Endothelial cell of umbilical vein (primary cell): Measurements from ENCODE around the gene NR1H2. TPM values are rescaled to one million over a fixed set of nuclear protein-coding genes. Genes with fewer than 3 reads are reported as not detected.

Experiments
- Bru-seq: library from RNA; stranded (reverse); fragments of 400-500 nt; gene quantifications from one replicate; lab custom pipeline; 2021; lab: Mats Ljungman, UMichigan
- BruChase-seq, 2 experiments: library from RNA; stranded (reverse); fragments of 400-500 nt; gene quantifications; one replicate each; lab custom pipeline; 2021; lab: Mats Ljungman, UMichigan
- BruUV-seq: library from RNA; stranded (reverse); fragments of 400-500 nt; replicated peaks from 2 replicates; lab custom pipeline; 2021; lab: Mats Ljungman, UMichigan
- CTCF ChIA-PET: fragments of 300-600, 350-600 bp; sonication (Branson Sonifier 250); formaldehyde crosslinking; loops from one replicate; lab custom pipeline; 2021; ENCODE audit warnings: antibody characterized with exemption, inconsistent platforms; lab: Charles Lee
- POLR2A ChIA-PET: fragments of 300-600, 350-600 bp; sonication (Branson Sonifier 250); formaldehyde crosslinking; loops from one replicate; lab custom pipeline; 2021; ENCODE audit warnings: antibody characterized with exemption, inconsistent platforms; lab: Charles Lee
- DNase-seq: peaks from one replicate; pipeline ENCODE4 v3.0.0-alpha.2; 2011; ENCODE audit warnings: low read depth, low spot score
- FAIRE-seq: peaks from 2 replicates; lab custom pipeline; 2011; peaks lifted over from hg19 to GRCh38; lab: Jason Lieb, UNC
- H2AFZ ChIP-seq: 2 replicates; pipeline ENCODE4 v1.6.0; 2012; ENCODE audit warnings: low read depth, low read length, control low read depth, inconsistent platforms
- H3K27ac ChIP-seq: 2 replicates; pipeline ENCODE4 v1.5.1; 2011; ENCODE audit warnings: low read depth, mild to moderate bottlenecking, control low read depth, low read length, moderate library complexity; ENCODE audit not compliant: insufficient read depth
- H3K27me3 ChIP-seq, 2 experiments: 2 replicates each; pipeline versions ENCODE4 v1.6.0 to v1.6.1; 2011; ENCODE audit warnings: low read length in 2 of 2, mixed read lengths in 1 of 2; ENCODE audit not compliant: control insufficient read depth in 2 of 2, insufficient read depth in 2 of 2
- H3K36me3 ChIP-seq, 2 experiments: 2 replicates in 1 of 2; 3 replicates in 1 of 2; pipeline ENCODE4 v1.5.1; 2011; ENCODE audit warnings: low read length in 2 of 2, mild to moderate bottlenecking in 1 of 2, moderate library complexity in 1 of 2; ENCODE audit not compliant: control insufficient read depth in 2 of 2, insufficient read depth in 2 of 2; ENCODE audit errors: extremely low read depth in 1 of 2
- H3K4me1 ChIP-seq: 3 replicates; pipeline ENCODE4 v1.5.1; 2011; ENCODE audit warnings: mild to moderate bottlenecking, low read length; ENCODE audit not compliant: control insufficient read depth, insufficient read depth; ENCODE audit errors: extremely low read depth
- H3K4me2 ChIP-seq: 2 replicates; pipeline ENCODE4 v1.6.1; 2011; ENCODE audit warnings: low read length, control low read depth, mixed read lengths; ENCODE audit not compliant: insufficient read depth
- H3K4me3 ChIP-seq, 3 experiments: fragments of 200-600 bp in 1 of 3; sonication (generic), shearing (Covaris generic) in 1 of 3; replicated peaks in 1 of 3; 2 replicates each; pipeline ENCODE4 v1.5.1; 2011 to 2016; ENCODE audit warnings: control low read depth in 3 of 3, low read length in 3 of 3, mild to moderate bottlenecking in 2 of 3, inconsistent platforms in 1 of 3, low read depth in 1 of 3, moderate library complexity in 1 of 3; ENCODE audit not compliant: insufficient read depth in 1 of 3
- H3K79me2 ChIP-seq: 2 replicates; pipeline ENCODE4 v1.6.0; 2012; ENCODE audit warnings: low read length, inconsistent platforms; ENCODE audit not compliant: control insufficient read depth, insufficient read depth
- H3K9ac ChIP-seq: replicated peaks from 2 replicates; pipeline ENCODE3; 2011; ENCODE audit warnings: low read length, control low read depth; ENCODE audit not compliant: insufficient read depth; ENCODE audit errors: extremely low read depth
- H3K9me1 ChIP-seq: replicated peaks from 3 replicates; pipeline ENCODE4 v1.6.0; 2011; ENCODE audit warnings: mild to moderate bottlenecking, low read length; ENCODE audit not compliant: control insufficient read depth, insufficient read depth; ENCODE audit errors: extremely low read depth
- H3K9me3 ChIP-seq: replicated peaks from 2 replicates; pipeline ENCODE4 v1.5.1; 2012; ENCODE audit warnings: low read length, inconsistent platforms; ENCODE audit not compliant: control insufficient read depth, insufficient read depth
- H4K20me1 ChIP-seq: replicated peaks from 2 replicates; pipeline ENCODE3; 2011; ENCODE audit warnings: mild to moderate bottlenecking, low read length; ENCODE audit not compliant: control insufficient read depth, insufficient read depth; ENCODE audit errors: extremely low read depth
- EZH2 ChIP-seq: IDR thresholded peaks from 2 replicates; pipeline ENCODE4 v1.6.1; 2012; ENCODE audit warnings: borderline replicate concordance, low read depth, mild to moderate bottlenecking, moderate library complexity, low read length, inconsistent platforms; ENCODE audit not compliant: severe bottlenecking
- FOS ChIP-seq: IDR thresholded peaks from 2 replicates; pipeline ENCODE4 v1.6.1; 2011; ENCODE audit warnings: mild to moderate bottlenecking, low read length, moderate library complexity, borderline replicate concordance; ENCODE audit not compliant: insufficient read depth
- GATA2 ChIP-seq: IDR thresholded peaks from 2 replicates; pipeline ENCODE4 v1.7.0; 2011; ENCODE audit warnings: low read depth, mild to moderate bottlenecking, moderate library complexity, mixed read lengths, low read length; ENCODE audit not compliant: insufficient read length, insufficient read depth
- JUN ChIP-seq: IDR thresholded peaks from 2 replicates; pipeline ENCODE4 v1.6.1; 2011; ENCODE audit warnings: borderline replicate concordance, low read depth; ENCODE audit not compliant: insufficient read length, insufficient read depth
- MYC ChIP-seq: IDR thresholded peaks from one replicate; pipeline ENCODE4 v1.6.1; 2011; ENCODE audit warnings: mild to moderate bottlenecking, low read depth, low read length
- POLR2A ChIP-seq: IDR thresholded peaks from 2 replicates; pipeline ENCODE4 v1.6.1; 2012; ENCODE audit warnings: low read depth, mild to moderate bottlenecking, control low read depth, low read length
- POLR2AphosphoS5 ChIP-seq: IDR thresholded peaks from 2 replicates; pipeline ENCODE4 v1.6.1; 2012; ENCODE audit warnings: low read depth, mild to moderate bottlenecking, control low read depth, low read length, moderate library complexity; ENCODE audit not compliant: insufficient read depth
- dilution Hi-C: fragments of 300-500 bp; cut with MboI; formaldehyde crosslinking; loops from one replicate; pipeline ENCODE4 v1.15.0; 2019; ENCODE audit warnings: low sequenced_read_pairs; ENCODE audit not compliant: extremely low pct_ligation_motif_present
- intact Hi-C: fragments of 100-400 bp; cut with micrococcal nuclease; formaldehyde crosslinking; loops from one replicate; pipeline ENCODE4 v1.10.0; 2022
- long read RNA-seq: library from polyadenylated mRNA; stranded (forward); transcript quantifications from one replicate; pipeline ENCODE4 v2.0.0, GENCODE V29; 2021
- polyA minus RNA-seq, 3 experiments: library from RNA; depleted of rRNA, polyadenylated mRNA; stranded (reverse); fragments of >200 nt; gene quantifications; 1 replicate in 1 of 3; 2 replicates in 2 of 3; pipeline ENCODE4 v1.2.3, GENCODE V29; 2011
- polyA plus RNA-seq, 4 experiments: library from polyadenylated mRNA; depleted of rRNA in 3 of 4; stranded (reverse) in 3 of 4; unstranded in 1 of 4; fragments of >200 nt; gene quantifications; 2 replicates each; pipeline versions ENCODE4 v1.2.1 to v1.2.3, GENCODE V29; 2011 to 2012; ENCODE audit warnings: missing spikeins in 1 of 4
- total RNA-seq: library from RNA; stranded (reverse); gene quantifications from 2 replicates; pipeline ENCODE4 v1.2.3, GENCODE V29; 2021
- TF ChIP-seq, protein P1 (sequence below), 2 donors: IDR thresholded peaks; 1 replicate in 1 of 2; 2 replicates in 1 of 2; pipeline ENCODE4 v1.5.1; 2011; ENCODE audit warnings: low read length in 2 of 2, mild to moderate bottlenecking in 2 of 2, moderate library complexity in 2 of 2, control low read depth in 1 of 2, inconsistent platforms in 1 of 2, low read depth in 1 of 2; ENCODE audit not compliant: insufficient read depth in 1 of 2; ENCODE audit errors: extremely low read depth in 1 of 2
- TF ChIP-seq, protein P2 (sequence below): IDR thresholded peaks from 2 replicates; pipeline ENCODE4 v1.6.1; 2011; ENCODE audit not compliant: insufficient read depth, insufficient read length

NR1H2 gene
- total RNA-seq (46.7 and 50.6 TPM in 2 replicates), polyA plus RNA-seq (48.4 and 67.3 TPM in 2 replicates), polyA minus RNA-seq (32.3 and 35.5 TPM in 2 replicates), Bru-seq, nascent RNA (percentile 54 among the genes with signal in this experiment), BruChase-seq, experiment 1, labeled RNA remaining after a 6-hour chase (percentile 86 among the genes with signal in this experiment), BruChase-seq, experiment 2, labeled RNA remaining after a 2-hour chase (percentile 65 among the genes with signal in this experiment)
- 23.6 and 35.3 TPM in 2 replicates for polyA plus RNA-seq (2011; cell fraction: cytosol; rRNA removed)
- 59.9 and 72.4 TPM in 2 replicates for polyA plus RNA-seq (2011; cell fraction: nucleus; rRNA removed)
- 30.6 and 44.4 TPM in 2 replicates for polyA plus RNA-seq (2012)
- 35.7 TPM for polyA minus RNA-seq (2011; cell fraction: cytosol; rRNA and poly(A)+ RNA removed)
- polyA minus RNA-seq (2011; cell fraction: nucleus; rRNA and poly(A)+ RNA removed) = 24.9 and 35.3 TPM in 2 replicates
- long read RNA-seq, transcript NR1H2-201 (10 exons, 1,998 nt) = major isoform, 163 of 206 reads
- long read RNA-seq, transcript NR1H2-211 (10 exons, 1,830 nt) = minor isoform, 11 of 206 reads
- long read RNA-seq, partial matches to known transcripts = 12 of 206 reads
- long read RNA-seq, other reads (novel, unspliced or antisense) = 19 of 206 reads

DNA sequence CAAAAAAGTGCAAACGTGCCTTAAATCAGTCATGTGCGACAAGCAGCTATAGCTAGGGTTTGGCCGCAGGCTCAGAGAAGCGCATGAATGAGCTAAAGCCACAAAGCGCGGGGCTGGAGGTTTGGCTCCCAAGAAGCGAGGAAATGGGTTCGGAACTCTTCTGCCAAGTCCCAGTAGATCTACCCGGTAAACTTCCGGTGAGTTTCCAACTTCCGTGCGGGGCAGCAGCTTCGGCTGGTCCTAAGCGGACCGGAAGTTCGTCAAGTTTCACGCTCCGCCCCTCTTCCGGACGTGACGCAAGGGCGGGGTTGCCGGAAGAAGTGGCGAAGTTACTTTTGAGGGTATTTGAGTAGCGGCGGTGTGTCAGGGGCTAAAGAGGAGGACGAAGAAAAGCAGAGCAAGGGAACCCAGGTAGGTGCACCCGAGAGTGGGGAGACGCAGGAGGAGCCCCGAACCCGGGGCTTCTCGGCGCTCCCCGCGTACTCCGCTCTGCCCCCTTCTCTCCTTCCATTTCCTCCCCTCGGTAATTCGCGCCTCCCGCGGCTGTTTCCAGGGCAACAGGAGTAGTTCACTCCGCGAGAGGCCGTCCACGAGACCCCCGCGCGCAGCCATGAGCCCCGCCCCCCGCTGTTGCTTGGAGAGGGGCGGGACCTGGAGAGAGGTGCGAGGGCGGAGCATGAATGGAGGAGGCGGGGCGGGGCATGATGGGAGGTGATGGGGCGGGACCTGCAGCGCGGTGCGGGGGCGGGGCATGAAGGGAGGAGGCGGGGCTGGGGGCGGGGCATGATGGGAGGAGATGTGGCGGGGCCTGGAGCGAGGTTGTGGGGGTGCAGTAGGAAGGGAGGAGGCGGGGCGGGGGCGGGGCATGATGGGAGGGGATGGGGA is at the start of gene NR1H2:
TSS of gene NR1H2 (plus strand) at position 292 of the 885 bp plus-strand sequence. CDS start 1,149 bp downstream, outside the sequence.
- Histone ChIP-seq H3K4me3 (peak within 1 kb of the TSS; percentile 69 to 83 (median 77)), H3K9ac (peak within 1 kb of the TSS; percentile 98), H2AFZ (peak within 1 kb of the TSS; percentile 77), H3K79me2 (peaks cover 1% of the 10 kb centered on the region), H3K9me3 (no peaks in the 10 kb centered on the region), H3K9me1 (no peaks in the 10 kb centered on the region), H3K36me3 (peaks cover 6 to 25% of the 10 kb centered on the region in 2 experiments), H3K4me1 (peaks cover 13% of the 10 kb centered on the region), H3K4me2 (peak within 1 kb of the TSS; percentile 70), H4K20me1 (no peaks in the 10 kb centered on the region), H3K27ac (peak within 1 kb of the TSS; percentile 94), H3K27me3 (no peaks in the 10 kb centered on the region)
- FAIRE-seq (peak; percentile 98), DNase-seq (peak; percentile 96)
- dilution Hi-C loops = no loop called here
- CTCF ChIA-PET = interaction anchor here (1.0 to 1.1 kb wide), 2 partner anchors 19 to 39 kb away, joined by 3 to 6 read pairs; no protein-coding TSS in a partner anchor
- POLR2A ChIA-PET = interaction anchor here (1.4 kb wide), 1 partner anchor 9 kb away, joined by 4 read pairs; no protein-coding TSS in a partner anchor
- TF ChIP-seq MYC (no peak), POLR2A (peak; percentile 64), FOS (no peak), EZH2 (no peak), GATA2 (no peak), POLR2AphosphoS5 (peak; percentile 75), JUN (no peak)
- TF ChIP-seq, protein P1, sequence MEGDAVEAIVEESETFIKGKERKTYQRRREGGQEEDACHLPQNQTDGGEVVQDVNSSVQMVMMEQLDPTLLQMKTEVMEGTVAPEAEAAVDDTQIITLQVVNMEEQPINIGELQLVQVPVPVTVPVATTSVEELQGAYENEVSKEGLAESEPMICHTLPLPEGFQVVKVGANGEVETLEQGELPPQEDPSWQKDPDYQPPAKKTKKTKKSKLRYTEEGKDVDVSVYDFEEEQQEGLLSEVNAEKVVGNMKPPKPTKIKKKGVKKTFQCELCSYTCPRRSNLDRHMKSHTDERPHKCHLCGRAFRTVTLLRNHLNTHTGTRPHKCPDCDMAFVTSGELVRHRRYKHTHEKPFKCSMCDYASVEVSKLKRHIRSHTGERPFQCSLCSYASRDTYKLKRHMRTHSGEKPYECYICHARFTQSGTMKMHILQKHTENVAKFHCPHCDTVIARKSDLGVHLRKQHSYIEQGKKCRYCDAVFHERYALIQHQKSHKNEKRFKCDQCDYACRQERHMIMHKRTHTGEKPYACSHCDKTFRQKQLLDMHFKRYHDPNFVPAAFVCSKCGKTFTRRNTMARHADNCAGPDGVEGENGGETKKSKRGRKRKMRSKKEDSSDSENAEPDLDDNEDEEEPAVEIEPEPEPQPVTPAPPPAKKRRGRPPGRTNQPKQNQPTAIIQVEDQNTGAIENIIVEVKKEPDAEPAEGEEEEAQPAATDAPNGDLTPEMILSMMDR (IDR thresholded peaks at IDR 0.05; ENCODE audit: extremely low read depth in 1 of 2, insufficient read depth in 1 of 2, low read depth in 1 of 2, low read length in 2 of 2) = no peak
- TF ChIP-seq, protein P2, sequence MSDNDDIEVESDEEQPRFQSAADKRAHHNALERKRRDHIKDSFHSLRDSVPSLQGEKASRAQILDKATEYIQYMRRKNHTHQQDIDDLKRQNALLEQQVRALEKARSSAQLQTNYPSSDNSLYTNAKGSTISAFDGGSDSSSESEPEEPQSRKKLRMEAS = no peak
- intact Hi-C loops = loop anchor here (1.0 to 2.0 kb wide), 4 partner anchors 8 to 348 kb away; partner anchors contain the start of genes JOSD2 and POLD1
- BruUV-seq = no TSS peak
